Mucosa of rectum (tissue), 2 donors: ENCODE measurements around the gene VCX2.
"Not testable (repeated sequence)": the region's sequence is repeated elsewhere in the genome, so short reads cannot be mapped to it uniquely, and the experiment has no call there.

Experiments
- H3K27ac ChIP-seq, 2 donors: one replicate each; pipeline ENCODE4 v1.7.0; 2013; ENCODE audit warnings: inconsistent platforms in 2 of 2, low read depth in 2 of 2, low read length in 2 of 2
- H3K27me3 ChIP-seq, 2 donors: one replicate each; pipeline ENCODE4 v1.7.0; 2013; ENCODE audit warnings: low read length in 2 of 2; ENCODE audit not compliant: control insufficient read depth in 2 of 2, insufficient read depth in 2 of 2
- H3K36me3 ChIP-seq, 2 donors: one replicate each; pipeline ENCODE4 v1.7.0; 2013; ENCODE audit warnings: low read length in 2 of 2; ENCODE audit not compliant: control insufficient read depth in 2 of 2, insufficient read depth in 2 of 2
- H3K4me1 ChIP-seq, 2 donors: one replicate each; pipeline ENCODE4 v1.7.0; 2013; ENCODE audit warnings: low read length in 2 of 2, mild to moderate bottlenecking in 1 of 2; ENCODE audit not compliant: control insufficient read depth in 2 of 2, insufficient read depth in 2 of 2
- H3K4me3 ChIP-seq, 2 donors: one replicate each; pipeline ENCODE4 v1.7.0; 2013; ENCODE audit warnings: low read length in 2 of 2
- H3K9ac ChIP-seq, 2 donors: one replicate each; pipeline ENCODE4 v1.7.0; 2013; ENCODE audit warnings: low read length in 2 of 2, low read depth in 1 of 2, mild to moderate bottlenecking in 1 of 2
- H3K9me3 ChIP-seq, 2 donors: one replicate each; pipeline ENCODE4 v1.7.0; 2013; ENCODE audit warnings: low read length in 2 of 2; ENCODE audit not compliant: control insufficient read depth in 2 of 2
- donor health status: healthy.
- donor health status: Normal muscosa, but diverticular disease.

Gene VCX2

GRCh38 chrX:8183346-8183745, 12.3 kb upstream of the VCX2 start:
- Histone ChIP-seq H3K9me3 (no peaks in the 10 kb centered on the region), H3K27me3 (no peaks in the 10 kb centered on the region), H3K9ac (no peak overlapping the region), H3K36me3 (no peaks in the 10 kb centered on the region), H3K27ac (no peak overlapping the region), H3K4me3 (no peak overlapping the region), H3K4me1 (no peaks in the 10 kb centered on the region)

DNA sequence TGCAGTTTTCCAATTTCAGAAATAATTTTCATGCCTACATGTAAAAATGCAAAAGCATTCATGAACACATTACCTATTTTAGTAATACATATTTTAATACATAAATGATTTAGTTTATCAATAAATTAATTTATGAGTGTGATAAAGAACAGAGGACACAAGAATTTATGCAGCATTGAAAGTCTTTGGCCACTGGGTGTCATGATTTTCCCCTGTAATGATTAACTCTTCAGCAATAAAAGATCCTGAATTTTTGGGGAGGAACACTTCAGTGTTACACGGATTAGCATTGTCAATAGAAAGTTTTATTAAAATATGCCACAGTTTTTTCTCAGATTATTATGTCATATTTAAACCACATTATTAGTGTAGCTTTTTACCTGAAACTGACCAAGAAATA, 8.6 kb upstream of the VCX2 start:
- H3K27me3 ChIP-seq, result no peaks in the 10 kb centered on the region
- no peak overlapping the region for H3K27ac ChIP-seq
- H3K4me3 ChIP-seq, result no peak overlapping the region
- no peaks in the 10 kb centered on the region for H3K9me3 ChIP-seq
- H3K4me1 ChIP-seq, result no peaks in the 10 kb centered on the region
- H3K9ac ChIP-seq, result no peak overlapping the region
- no peaks in the 10 kb centered on the region for H3K36me3 ChIP-seq

- H3K4me1 ChIP-seq, H3K4me3 ChIP-seq, H3K36me3 ChIP-seq, H3K27me3 ChIP-seq, H3K27ac ChIP-seq, H3K9ac ChIP-seq, H3K9me3 ChIP-seq: not testable (repeated sequence)
Observed at GRCh38 chrX:8154011-8154410, 17.1 kb downstream of the VCX2 start.

GRCh38 chrX:8147226-8147625, 23.8 kb downstream of the VCX2 start:
- Histone ChIP-seq H3K9me3 (peaks cover 0 to 2% of the 10 kb centered on the region in 2 donors), H3K27me3 (no peaks in the 10 kb centered on the region), H3K27ac (no peak overlapping the region), H3K4me1 (no peaks in the 10 kb centered on the region), H3K36me3 (no peaks in the 10 kb centered on the region), H3K9ac (no peak overlapping the region), H3K4me3 (no peak overlapping the region)

DNA sequence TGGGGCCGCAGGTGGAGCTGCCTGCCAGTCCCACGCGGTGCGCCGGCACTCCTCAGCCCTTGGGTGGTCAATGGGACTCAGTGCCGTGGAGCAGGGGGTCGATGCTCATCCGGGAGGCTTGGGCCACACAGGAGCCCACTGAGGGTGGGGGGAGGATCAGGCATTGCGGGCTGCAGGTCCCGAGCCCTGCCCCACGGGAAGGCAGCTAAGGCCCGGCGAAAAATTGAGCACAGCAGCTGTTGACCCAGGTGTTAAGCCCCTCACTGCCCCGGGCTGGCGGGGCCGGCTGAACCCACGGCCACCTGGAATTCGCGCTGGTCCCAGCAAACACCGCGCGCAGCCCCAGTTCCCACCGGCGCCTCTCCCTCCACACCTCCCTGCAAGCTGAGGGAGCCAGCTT, 26.1 kb downstream of the VCX2 start:
- no peak overlapping the region for H3K9ac ChIP-seq
- H3K27me3 ChIP-seq, result no peaks in the 10 kb centered on the region
- no peaks in the 10 kb centered on the region for H3K4me1 ChIP-seq
- H3K27ac ChIP-seq, result no peak overlapping the region
- H3K4me3 ChIP-seq, result no peak overlapping the region
- peaks cover 0 to 2% of the 10 kb centered on the region in 2 donors for H3K9me3 ChIP-seq
- H3K36me3 ChIP-seq, result no peaks in the 10 kb centered on the region

DNA sequence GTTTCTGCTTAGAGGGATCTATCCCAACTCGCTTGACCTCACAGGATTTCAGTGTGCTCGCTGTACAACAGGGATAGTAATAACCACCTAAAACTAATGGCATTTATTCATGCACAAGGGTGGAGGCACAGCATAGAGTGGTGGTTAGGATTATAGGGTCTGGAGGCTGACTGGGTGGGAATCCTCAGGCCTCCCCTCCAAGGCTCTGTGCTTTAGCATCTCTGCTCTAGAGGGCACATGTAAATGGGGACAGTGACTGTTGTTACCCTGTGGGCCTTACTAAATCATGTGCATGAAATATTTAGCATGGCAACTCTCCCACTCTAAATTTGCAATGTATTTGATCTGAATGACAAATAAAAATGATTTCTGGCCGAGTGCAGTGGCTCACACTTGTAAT, 29.2 kb downstream of the VCX2 start:
- H3K4me3 ChIP-seq, result no peak overlapping the region
- no peak overlapping the region for H3K9ac ChIP-seq
- H3K27me3 ChIP-seq, result no peaks in the 10 kb centered on the region
- H3K27ac ChIP-seq, result no peak overlapping the region
- no peaks in the 10 kb centered on the region for H3K36me3 ChIP-seq
- H3K9me3 ChIP-seq, result peaks cover 0 to 2% of the 10 kb centered on the region in 2 donors
- no peaks in the 10 kb centered on the region for H3K4me1 ChIP-seq

DNA sequence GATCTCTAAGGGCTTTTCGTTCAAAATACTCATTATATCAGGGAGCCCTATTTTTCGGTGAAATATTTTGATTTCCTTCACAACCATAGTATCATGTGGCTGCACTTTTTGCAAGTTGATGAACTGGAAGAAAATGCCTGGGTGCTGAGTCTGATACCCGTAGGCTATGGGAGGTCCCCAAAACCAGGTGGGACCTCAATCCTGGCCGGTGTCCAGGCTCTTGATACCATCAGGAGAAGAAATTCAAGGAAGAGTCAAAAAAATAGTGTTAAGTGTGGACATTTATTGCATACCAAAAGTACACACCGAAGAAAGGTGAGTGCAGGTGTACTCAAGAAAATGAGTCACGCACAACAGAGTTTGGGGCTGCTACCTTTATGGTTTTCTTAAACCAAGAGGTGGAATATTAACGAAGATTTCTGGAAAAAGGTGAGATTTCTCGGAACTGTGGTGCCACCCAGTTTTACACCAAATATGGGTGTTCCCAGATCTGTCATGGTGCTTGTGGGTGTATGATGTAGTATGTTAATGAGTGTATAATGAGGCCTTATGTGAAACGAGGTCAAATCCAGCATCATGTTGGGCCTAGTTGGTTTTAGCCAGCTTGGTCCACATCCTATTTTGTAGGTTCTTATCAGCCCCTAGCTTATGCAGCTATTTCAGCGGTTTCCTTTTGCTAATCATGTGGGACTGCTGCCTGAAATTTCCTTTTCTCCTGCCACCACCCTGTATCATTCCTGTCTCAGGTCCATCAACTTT, 29.9 kb downstream of the VCX2 start:
- H3K27me3 ChIP-seq, result no peaks in the 10 kb centered on the region
- no peaks in the 10 kb centered on the region for H3K36me3 ChIP-seq
- H3K9me3 ChIP-seq, result peaks cover 0 to 2% of the 10 kb centered on the region in 2 donors
- H3K27ac ChIP-seq, result no peak overlapping the region
- no peak overlapping the region for H3K4me3 ChIP-seq
- H3K4me1 ChIP-seq, result no peaks in the 10 kb centered on the region
- no peak overlapping the region for H3K9ac ChIP-seq

DNA sequence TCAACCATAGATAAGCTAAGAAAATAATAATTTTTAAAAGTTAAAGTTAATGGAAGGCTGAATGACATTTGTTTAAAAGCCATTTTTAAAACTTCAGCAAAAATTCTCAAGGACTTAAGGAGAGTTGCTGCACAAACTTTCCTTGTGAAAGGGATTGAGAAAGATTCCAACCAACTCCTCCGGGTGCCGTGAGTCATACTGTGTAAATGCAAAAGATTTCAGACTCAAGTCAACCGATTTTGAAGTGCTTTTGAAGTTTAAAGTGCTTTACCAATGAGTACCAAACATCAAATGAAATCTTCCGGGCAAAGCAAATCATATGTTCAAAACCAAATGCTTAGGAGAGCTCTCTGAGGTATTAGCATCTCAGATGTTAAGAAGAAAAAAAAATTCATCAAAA, 31.4 kb downstream of the VCX2 start:
- Histone ChIP-seq H3K4me1 (no peaks in the 10 kb centered on the region), H3K36me3 (no peaks in the 10 kb centered on the region), H3K9me3 (peaks cover 0 to 2% of the 10 kb centered on the region in 2 donors), H3K27me3 (no peaks in the 10 kb centered on the region), H3K27ac (no peak overlapping the region), H3K9ac (no peak overlapping the region), H3K4me3 (no peak overlapping the region)

DNA sequence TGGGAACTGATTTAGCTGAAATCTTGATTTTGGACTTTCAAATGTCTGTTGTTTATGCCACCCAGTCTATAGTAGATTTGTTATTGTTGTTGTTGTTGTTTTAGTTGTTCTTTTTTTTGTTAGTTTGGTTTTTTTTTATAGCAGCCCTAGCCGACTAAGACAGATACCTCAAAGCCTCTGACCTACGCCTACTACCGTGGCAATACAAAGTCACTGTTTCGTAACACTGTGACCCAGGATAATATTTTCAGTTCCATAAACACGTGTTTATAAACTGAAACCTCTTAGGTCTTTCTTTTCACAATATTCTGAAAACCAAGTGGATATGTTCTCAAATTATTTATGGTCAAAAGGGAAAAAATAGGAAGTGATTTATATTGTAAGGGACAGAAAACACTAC, 32.8 kb downstream of the VCX2 start:
- no peaks in the 10 kb centered on the region for H3K27me3 ChIP-seq
- H3K27ac ChIP-seq, result no peak overlapping the region
- H3K36me3 ChIP-seq, result no peaks in the 10 kb centered on the region
- H3K4me3 ChIP-seq, result no peak overlapping the region
- H3K9ac ChIP-seq, result no peak overlapping the region
- peaks cover 0 to under 1% of the 10 kb centered on the region in 2 donors for H3K9me3 ChIP-seq
- no peaks in the 10 kb centered on the region for H3K4me1 ChIP-seq

DNA sequence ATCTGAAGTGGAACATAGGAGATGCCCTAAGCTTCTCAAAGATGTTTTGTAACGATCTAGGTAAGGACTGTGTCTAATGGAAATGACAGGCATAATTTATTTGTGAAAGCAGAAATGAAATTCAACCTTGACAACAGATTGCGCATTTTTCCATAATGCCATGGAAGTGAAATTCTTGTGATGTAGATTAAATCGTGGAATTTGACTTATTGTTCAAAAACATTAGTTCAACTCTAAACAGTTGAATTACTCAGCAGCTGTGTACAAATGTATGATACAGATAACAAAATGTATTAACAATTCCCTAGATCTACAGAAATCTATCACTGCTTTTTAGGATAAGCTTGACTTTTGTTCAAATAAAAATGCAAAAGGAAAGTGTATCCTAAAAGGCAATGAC, 44.4 kb downstream of the VCX2 start:
- no peaks in the 10 kb centered on the region for H3K36me3 ChIP-seq
- no peaks in the 10 kb centered on the region for H3K9me3 ChIP-seq
- H3K9ac ChIP-seq, result no peak overlapping the region
- no peaks in the 10 kb centered on the region for H3K27me3 ChIP-seq
- H3K4me3 ChIP-seq, result no peak overlapping the region
- no peak overlapping the region for H3K27ac ChIP-seq
- no peaks in the 10 kb centered on the region for H3K4me1 ChIP-seq

DNA sequence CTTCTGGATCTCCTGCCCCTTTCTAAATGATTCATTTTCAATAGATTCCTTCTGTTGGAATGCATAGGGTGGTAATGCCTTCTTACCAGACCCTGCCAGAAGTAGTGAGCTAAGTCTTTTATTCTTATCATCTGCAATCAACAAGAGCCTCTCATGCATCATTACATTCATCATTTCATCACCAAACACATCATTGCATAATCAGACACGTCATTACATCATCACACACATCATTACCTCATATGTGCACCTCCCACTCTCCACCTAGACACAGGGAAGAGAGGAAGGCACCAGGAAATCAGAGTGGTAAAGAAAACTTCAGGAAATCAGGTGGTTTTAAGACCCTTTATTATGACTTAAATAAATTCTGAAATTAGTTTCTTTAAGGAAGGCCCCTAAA, 45.0 kb downstream of the VCX2 start:
- H3K4me1 ChIP-seq, result no peaks in the 10 kb centered on the region
- no peaks in the 10 kb centered on the region for H3K27me3 ChIP-seq
- no peak overlapping the region for H3K27ac ChIP-seq
- H3K36me3 ChIP-seq, result no peaks in the 10 kb centered on the region
- no peak overlapping the region for H3K9ac ChIP-seq
- no peak overlapping the region for H3K4me3 ChIP-seq
- H3K9me3 ChIP-seq, result no peaks in the 10 kb centered on the region
